ENCODE measurements around the gene MAF.

The MAF gene

GRCh38 chr16:79589601-79590102 lies 10.9 kb downstream of the MAF start:
- DNase-seq, result peak in 8 of 51 donors; percentile 4 to 28 (median 12)

GRCh38 chr16:79587897-79588296 lies 12.6 kb downstream of the MAF start:
- no peak for DNase-seq

DNA sequence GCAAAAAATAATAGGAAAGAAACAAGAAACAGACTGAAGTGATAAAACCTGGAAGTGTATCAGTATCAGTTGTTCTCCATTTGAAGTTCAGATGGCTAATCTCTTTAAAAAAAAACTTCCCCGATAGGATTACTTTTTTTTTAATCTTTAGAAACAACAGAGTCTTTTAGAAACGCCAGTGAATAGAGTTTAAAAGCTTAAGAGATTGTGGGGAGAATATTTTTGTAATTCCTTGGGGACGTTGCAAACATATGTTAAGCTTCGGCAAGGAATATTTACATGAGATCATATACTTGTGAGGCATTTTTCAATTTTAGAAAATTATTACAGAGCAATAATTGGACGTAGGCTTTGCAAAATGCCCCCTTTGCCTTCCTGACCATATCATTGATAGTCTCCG lies 13.2 kb downstream of the MAF start:
- DNase-seq, result no peak

- DNase-seq, result no peak
Measured at GRCh38 chr16:79582789-79583188, 17.7 kb downstream of the MAF start.

DNA sequence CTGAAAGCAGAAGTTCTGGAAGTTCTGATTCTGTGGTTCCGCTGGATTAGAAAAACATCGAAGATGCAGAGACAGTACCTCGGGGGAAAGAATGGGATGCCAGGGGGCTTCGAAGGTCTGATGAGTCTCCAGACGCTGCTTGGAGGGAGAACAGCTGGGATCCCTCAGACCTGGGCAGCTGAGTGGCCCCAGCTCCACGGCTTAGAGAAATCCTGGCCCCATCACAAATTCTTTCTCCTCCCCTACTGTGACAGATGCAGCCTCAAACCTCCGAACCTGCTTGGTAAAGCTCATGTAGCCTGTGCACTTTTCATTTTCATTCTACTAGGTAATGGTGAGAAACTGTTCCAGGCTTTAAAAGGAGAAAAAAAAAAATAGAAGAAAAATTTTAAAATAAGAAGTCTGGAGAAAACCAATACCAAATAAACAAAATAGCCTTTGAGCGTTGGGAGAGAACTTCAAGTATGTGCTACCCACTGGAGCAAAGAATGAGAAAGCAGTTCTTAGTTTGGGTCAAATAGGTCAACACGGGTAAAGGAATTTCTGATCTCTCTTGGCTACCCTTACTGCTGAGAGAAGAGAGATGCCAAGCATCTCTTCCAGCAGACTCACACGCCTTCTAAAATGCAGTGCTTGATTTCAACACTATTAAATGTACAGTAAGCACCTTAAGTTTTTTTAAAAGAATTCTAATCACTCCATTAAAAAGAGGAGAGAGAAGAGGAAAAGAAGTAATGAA lies 19.9 kb downstream of the MAF start:
- DNase-seq, result no peak

DNA sequence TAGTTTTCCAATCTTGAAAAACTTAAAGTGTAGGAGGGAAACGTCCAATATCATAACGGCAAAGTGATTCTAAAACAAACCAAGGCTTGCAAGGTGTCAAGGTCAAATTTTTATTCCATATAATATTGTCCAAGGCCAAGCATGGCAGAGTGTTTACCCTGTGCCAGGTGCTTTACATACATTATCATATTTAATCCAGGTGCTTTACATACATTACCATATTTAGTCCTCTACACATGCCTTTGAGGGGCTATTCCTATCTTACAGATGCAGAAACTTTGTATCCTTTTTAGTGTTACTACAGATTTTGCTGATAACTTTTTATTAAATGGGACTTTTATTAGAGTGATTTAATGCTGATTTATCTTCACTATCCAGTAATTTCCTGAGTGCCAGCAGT lies 23.9 kb downstream of the MAF start:
- no peak for DNase-seq

- DNase-seq, result no peak
Measured at GRCh38 chr16:79573884-79574283, 26.7 kb downstream of the MAF start.

GRCh38 chr16:79573071-79573470 lies 27.5 kb downstream of the MAF start:
- DNase-seq, result no peak

DNA sequence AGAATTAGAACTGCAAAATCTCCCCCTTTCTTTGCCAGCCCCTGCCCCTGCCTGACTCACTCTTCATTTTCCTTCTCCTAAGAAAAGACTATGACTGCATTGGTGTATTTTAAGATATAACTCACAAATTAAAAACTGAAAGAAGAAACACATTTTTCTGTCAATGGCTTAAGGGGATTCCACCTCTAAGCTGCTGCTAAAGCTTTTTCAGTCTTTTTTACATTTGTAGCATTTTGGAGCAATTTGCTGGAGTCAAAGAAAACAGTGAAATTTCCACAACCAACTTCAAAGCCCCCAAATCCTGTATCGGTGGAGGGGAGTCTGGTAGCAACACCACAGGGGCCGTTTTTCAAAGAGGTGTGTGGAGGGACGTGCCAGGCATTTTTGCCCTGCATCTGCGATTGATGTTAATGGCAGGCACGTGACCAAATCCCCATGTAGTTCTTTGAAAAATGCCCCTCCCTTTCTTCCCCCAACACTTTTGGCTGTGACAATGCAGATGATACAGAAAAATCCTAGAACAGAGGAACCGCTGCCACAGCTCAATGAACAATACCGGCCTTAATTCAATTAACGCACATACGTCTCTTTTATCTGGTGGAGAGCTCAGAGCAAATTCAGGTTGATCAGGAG lies 28.5 kb downstream of the MAF start:
- no peak for DNase-seq

- DNase-seq, result no peak
Measured at GRCh38 chr16:79571065-79571902, 29.3 kb downstream of the MAF start.

GRCh38 chr16:79564671-79565107 lies 35.8 kb downstream of the MAF start:
- DNase-seq, result no peak

GRCh38 chr16:79563921-79564320 lies 36.6 kb downstream of the MAF start:
- no peak for DNase-seq

- DNase-seq, result no peak
Measured at GRCh38 chr16:79562166-79562823, 38.2 kb downstream of the MAF start.

DNA sequence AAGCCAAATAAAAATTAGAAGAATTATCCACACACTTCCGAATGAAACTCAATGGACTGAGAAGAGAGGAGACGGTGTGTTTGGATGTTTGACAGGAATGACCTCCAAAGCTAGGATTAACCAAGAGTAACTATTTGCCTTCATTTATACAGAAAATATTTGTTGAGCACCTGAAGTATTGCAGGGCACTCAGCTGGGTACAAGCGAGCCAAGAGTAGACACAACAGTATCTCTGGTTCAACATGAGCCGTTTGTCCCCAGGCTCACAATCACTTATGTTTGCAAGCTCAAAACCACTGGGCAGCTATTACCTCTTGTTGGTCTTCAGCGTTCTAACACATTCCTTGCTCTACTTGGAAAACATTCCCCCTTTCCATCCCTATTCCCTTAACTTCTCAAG lies 38.8 kb downstream of the MAF start:
- no peak for DNase-seq

DNA sequence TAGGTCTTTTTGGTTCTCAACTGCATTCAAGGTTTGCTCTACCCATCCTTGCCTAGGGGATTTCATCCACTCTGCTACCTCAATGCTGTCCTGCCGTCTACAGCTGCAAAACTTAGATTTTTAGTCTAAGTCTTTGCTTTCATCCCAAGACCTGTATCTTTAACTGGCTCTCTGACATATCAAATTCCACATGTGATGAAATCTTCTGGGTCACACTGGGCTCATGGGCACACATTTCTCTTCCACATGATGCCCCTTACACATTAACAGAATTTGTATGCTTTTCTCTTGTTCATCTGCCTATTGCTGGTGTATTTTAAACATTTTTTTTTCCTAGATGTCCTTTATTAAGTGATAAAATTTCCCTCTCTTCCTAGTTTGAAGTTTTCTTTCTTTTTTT lies 39.6 kb downstream of the MAF start:
- no peak for DNase-seq

GRCh38 chr16:79560318-79560717 lies 40.2 kb downstream of the MAF start:
- no peak for DNase-seq

DNA sequence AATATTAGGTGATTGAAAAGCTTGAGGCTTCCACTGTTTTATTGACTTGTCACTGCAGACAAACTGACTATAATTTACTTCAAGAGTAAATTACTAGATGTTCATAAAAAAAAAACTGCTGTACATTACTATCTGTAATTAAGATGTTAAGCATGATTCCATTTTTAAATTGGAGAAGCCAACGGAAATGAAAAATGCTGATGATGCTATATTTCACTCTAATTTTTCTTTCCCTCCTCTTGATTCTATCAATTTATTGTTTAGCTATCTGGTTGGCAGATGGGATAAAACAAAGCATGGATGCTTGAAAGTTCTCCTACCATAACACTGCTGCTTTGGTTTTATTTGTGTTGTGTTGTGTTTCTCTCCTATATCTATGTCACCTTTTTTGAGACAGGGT lies 41.0 kb downstream of the MAF start:
- DNase-seq, result no peak

- no peak for DNase-seq
Measured at GRCh38 chr16:79557421-79557820, 43.1 kb downstream of the MAF start.

GRCh38 chr16:79554912-79555311 lies 45.6 kb downstream of the MAF start:
- DNase-seq, result peak in 1 of 51 donors; percentile 23

DNA sequence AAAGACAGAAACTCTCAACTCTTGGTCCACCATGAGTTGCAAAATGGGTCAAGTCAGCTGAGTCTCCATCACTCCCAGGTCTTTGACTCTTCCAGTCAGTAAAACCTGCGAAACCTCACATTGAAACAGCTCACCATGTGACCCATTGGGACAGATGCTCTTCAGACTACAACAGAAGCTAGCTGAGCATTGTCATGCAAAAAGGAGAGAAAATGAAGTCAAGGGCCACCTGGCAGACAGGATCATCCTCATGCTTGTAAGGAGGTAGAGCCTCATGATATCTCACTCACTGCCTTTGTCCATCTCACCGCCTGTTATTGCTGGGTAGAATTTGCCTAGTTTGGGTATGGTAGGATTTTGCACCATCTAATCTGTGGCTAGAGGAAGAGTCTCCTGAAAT lies 50.2 kb downstream of the MAF start:
- no peak for DNase-seq

DNA sequence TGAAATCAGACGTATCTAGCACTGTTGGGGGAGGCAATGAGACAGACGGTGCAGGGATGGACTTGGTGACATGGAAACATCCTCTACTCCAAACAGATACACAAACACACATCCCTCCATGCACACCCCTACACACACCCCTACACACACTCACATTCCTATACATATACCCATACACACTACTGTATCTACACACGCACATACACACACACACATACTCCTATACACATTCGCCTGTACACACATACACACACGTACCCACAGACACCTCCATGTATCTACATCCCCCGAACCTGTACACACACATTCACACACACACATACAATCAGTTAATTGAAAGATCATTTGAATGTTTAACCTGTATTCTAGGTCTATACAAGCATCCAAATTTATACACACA lies 53.5 kb downstream of the MAF start:
- DNase-seq, result no peak

Measured in hypothalamus (tissue), 51 donors.